IPS-11a (cell line): Measurements from ENCODE around the gene ERG.

ENCODE experiments used
- H3K4me3 ChIP-seq: one replicate; pipeline ENCODE4 v1.5.1; 2013; ENCODE audit warnings: low read depth, low read length, control low read depth

The ERG gene

DNA sequence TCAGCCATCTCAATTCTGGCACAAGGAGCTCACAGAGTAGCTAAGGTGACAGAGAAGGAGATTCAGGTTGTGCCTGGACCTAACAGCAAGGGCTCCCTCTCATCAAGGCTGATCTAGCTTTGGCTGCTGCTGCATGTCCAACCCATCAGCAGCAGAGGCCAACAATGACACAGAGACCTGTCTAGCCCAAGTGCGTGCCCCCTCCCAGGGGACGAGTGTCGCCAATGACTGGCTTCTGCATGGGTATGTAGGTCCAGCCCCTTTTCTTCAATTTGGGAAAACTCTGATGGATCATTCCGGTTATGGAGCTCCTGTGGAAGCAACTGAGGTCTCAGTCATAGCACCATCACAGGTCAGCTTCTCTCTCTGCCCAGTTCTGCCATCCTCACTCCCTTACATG lies 158.1 kb downstream of the ERG start:
- no peak overlapping the region for H3K4me3 ChIP-seq

DNA sequence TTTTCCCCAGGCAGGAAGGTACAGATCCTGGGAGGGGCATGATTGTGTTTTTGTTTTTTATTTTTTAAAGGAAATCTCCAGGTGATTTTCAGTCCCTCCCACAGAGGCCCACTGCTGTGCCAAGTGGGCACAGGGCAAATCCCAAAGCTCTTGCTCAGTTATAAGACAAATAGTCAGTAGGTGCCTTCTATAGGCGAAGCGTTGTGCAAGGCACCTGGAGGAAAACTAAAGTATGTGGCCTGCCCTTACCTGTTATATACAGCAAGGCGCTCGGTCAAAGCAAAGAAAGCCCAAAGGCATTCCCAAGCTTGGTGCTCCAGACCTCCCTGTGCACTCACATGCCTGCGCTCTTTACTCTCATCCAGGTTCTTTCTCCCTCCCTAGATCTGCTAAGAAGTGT lies 160.5 kb downstream of the ERG start:
- H3K4me3 ChIP-seq, result no peak overlapping the region

DNA sequence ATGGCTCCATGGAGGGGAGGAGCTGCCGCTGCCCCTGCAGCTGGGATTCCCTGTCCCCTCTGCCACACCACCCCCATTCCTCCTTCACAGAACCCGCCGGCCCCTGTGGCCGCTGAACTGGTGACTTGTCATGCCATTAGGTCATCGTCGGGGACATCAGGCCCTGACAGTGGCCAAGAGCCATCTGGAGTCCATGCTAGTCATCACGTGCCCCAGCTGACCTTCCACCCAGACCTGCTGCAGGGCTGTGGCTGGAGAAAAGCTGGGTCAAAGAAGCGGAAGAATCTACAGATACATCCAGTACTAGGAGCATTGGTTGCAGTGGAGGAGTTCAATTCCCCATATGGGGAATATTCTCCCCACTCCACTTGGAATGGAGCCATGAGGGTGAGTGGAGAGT lies 163.4 kb downstream of the ERG start:
- no peak overlapping the region for H3K4me3 ChIP-seq

DNA sequence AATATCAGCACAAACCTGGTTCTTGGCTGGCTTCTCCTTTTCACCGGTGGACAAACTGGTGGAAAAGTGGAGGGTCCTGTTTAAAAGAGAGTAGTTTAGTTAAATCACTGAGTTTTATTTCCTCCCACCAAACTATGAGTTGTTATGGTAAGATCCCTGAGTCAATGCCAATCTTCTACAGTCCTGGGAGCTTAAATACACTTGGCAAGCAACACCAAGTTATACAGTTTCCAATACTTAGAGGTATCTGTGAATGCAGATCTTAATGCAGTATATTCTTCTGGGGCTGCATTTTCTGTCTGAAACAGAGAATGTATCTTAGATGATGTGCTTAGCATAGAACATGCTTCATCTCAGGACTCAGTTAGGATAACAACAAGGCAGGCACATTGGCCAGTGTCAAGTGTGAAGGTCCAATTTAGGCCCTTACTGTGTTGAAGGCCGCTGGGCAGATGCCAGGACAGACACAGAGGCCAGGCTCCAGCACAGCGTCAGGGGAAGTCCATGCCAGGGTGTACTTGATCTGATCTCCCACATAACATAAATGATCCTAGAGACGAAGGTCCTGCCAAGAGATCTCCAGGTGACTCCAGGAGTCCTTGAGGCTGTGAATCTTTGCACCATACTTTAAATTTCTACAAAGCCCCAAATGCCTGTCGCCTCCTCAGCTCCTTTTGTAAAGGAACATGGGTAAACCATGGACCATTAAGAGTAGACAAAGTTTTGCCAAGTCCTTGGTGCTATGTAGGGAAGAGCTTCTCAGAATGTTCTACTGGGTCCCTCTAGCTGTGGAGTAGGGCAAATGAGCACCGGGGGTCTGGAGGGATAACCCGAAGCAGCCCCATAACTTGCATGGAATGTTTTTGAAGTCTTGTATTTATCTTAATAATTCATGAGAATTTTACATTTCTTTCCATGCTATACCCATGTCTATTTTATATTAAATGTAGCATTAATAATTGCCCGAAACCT lies 164.7 kb downstream of the ERG start:
- no peak overlapping the region for H3K4me3 ChIP-seq

DNA sequence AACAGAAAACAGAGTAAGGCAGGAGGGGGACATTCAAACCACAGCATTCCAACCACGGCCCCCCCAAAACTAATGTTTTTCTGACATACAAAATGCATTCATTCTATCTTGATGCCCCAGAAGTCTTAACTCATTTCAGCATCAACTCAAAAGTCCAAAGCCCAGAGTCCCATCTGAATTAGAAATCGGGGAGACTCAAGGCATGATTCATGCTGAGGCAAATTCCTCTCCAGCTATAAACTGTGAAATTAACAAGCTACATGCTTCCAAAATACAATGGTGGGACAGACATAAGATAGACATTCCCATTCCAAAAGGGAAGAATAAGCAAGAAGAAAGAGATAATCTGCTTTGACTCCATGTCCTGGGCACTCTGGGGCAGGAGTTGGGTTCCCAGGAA lies 167.6 kb downstream of the ERG start:
- no peak overlapping the region for H3K4me3 ChIP-seq
